ENCODE data around the gene CLEC20A. TPM values are rescaled to one million over a fixed set of nuclear protein-coding genes. Genes with fewer than 3 reads are reported as not detected.
A peak's percentile ranks its signal among the peaks of the same experiment; 100 is the strongest.

Gene CLEC20A
- total RNA-seq, 1 donor from 2014 or later, result not detected

GRCh38 chr1:178438432-178438831 is 58.3 kb downstream of the CLEC20A start:
- no peak for DNase-seq (ENCODE audit: extremely low spot score in 2 of 2)
- Histone ChIP-seq H3K27me3 (no peaks in the 10 kb centered on the region), H3K36me3 (peaks cover 0 to 22% of the 10 kb centered on the region in 2 donors), H3K9me3 (no peaks in the 10 kb centered on the region), H3K4me1 (peaks cover 18% of the 10 kb centered on the region), H3K4me3 (no peak overlapping the region), H3K27ac (no peak overlapping the region)
- no peak for TF ChIP-seq POLR2A (IDR thresholded peaks at IDR 0.05)
- no peak for TF ChIP-seq CTCF (IDR thresholded peaks at IDR 0.05)
- no peak for TF ChIP-seq POLR2AphosphoS5 (IDR thresholded peaks at IDR 0.05; ENCODE audit: insufficient read depth in 1 of 2, low read depth in 1 of 2)
- intact Hi-C loops (cut with DNase I), result no loop called here

- TF ChIP-seq POLR2A (IDR thresholded peaks at IDR 0.05) (no peak), CTCF (IDR thresholded peaks at IDR 0.05) (no peak), POLR2AphosphoS5 (IDR thresholded peaks at IDR 0.05; ENCODE audit: insufficient read depth in 1 of 2, low read depth in 1 of 2) (no peak)
- intact Hi-C loops (cut with DNase I), result no loop called here
- no peaks in the 10 kb centered on the region for H3K9me3 ChIP-seq
Measured at GRCh38 chr1:178436899-178437298, 59.9 kb downstream of the CLEC20A start.

GRCh38 chr1:178434899-178435435 is 61.8 kb downstream of the CLEC20A start:
- intact Hi-C loops (cut with DNase I), result no loop called here
- Histone ChIP-seq H3K36me3 (no peaks in the 10 kb centered on the region), H3K27ac (no peak overlapping the region), H3K4me1 (peaks cover 18% of the 10 kb centered on the region), H3K9me3 (no peaks in the 10 kb centered on the region), H3K4me3 (no peak overlapping the region), H3K27me3 (no peaks in the 10 kb centered on the region)
- DNase-seq (ENCODE audit: extremely low spot score in 2 of 2), result no peak
- TF ChIP-seq POLR2A (IDR thresholded peaks at IDR 0.05), result no peak
- TF ChIP-seq POLR2AphosphoS5 (IDR thresholded peaks at IDR 0.05; ENCODE audit: insufficient read depth in 1 of 2, low read depth in 1 of 2), result no peak
- no peak for TF ChIP-seq CTCF (IDR thresholded peaks at IDR 0.05)

More at GRCh38 chr1:178436899-178437298, 59.9 kb downstream of the CLEC20A start:
- Histone ChIP-seq H3K36me3 (peaks cover 0 to 8% of the 10 kb centered on the region in 2 donors), H3K4me1 (peaks cover 18% of the 10 kb centered on the region), H3K4me3 (no peak overlapping the region), H3K27me3 (no peaks in the 10 kb centered on the region), H3K27ac (no peak overlapping the region)
- no peak for DNase-seq (ENCODE audit: extremely low spot score in 2 of 2)

- no peaks in the 10 kb centered on the region for H3K36me3 ChIP-seq
- H3K4me3 ChIP-seq, result no peak overlapping the region
- intact Hi-C loops (cut with DNase I), result no loop called here
- peak in 1 of 2 donors; percentile 43 for TF ChIP-seq POLR2AphosphoS5 (IDR thresholded peaks at IDR 0.05; ENCODE audit: insufficient read depth in 1 of 2, low read depth in 1 of 2)
- TF ChIP-seq POLR2A (IDR thresholded peaks at IDR 0.05), result no peak
- no peak for TF ChIP-seq CTCF (IDR thresholded peaks at IDR 0.05)
- no peak overlapping the region for H3K27ac ChIP-seq
- no peaks in the 10 kb centered on the region for H3K27me3 ChIP-seq
- no peaks in the 10 kb centered on the region for H3K9me3 ChIP-seq
- peaks cover 18% of the 10 kb centered on the region for H3K4me1 ChIP-seq
- DNase-seq (ENCODE audit: extremely low spot score in 2 of 2), result no peak
Measured at GRCh38 chr1:178434360-178434759, 62.4 kb downstream of the CLEC20A start.

Small RNA genes lying within 50 kb of the gene (small RNA-seq; reads per million reads assigned to genes)
- not detected for gene RF00017

Other genes with a start within 250 kb of the CLEC20A start
- gene TEX35, start 16.1 kb upstream of the CLEC20A start, total RNA-seq, result not detected
- gene RALGPS2, start 228.3 kb upstream of the CLEC20A start, total RNA-seq, result 20.4 TPM